Lung (tissue), 12 donors: Measurements from ENCODE around the gene OXNAD1. TPM values are rescaled to one million over a fixed set of nuclear protein-coding genes. Genes with fewer than 3 reads are reported as not detected.

Experiments
- ATAC-seq: fragments of 200-7000 bp; cut with Tn5 transposase; one replicate; pipeline ENCODE4 v1.9.1; 2020; ENCODE audit warnings: moderate number of reproducible peaks; ENCODE audit not compliant: insufficient read depth, low FRiP score
- DNase-seq, 3 donors: peaks; one replicate each; pipeline ENCODE4 v3.0.0-alpha.2; 2013 to 2017
- H3K27ac ChIP-seq, 2 donors: one replicate each; pipeline ENCODE4 v1.5.1; 2013; ENCODE audit warnings: mild to moderate bottlenecking in 2 of 2, moderate library complexity in 2 of 2, control low read depth in 1 of 2, inconsistent platforms in 1 of 2, low read depth in 1 of 2, low read length in 1 of 2
- H3K27me3 ChIP-seq, 3 donors: one replicate each; pipeline ENCODE4 v1.5.1; 2013; ENCODE audit warnings: low read length in 2 of 3; ENCODE audit not compliant: control insufficient read depth in 3 of 3, insufficient read depth in 3 of 3
- H3K36me3 ChIP-seq, 4 donors: one replicate each; pipeline ENCODE4 v1.5.1; 2013; ENCODE audit warnings: low read length in 4 of 4, mild to moderate bottlenecking in 1 of 4, moderate library complexity in 1 of 4; ENCODE audit not compliant: control insufficient read depth in 4 of 4, insufficient read depth in 4 of 4
- H3K4me1 ChIP-seq, 5 donors: one replicate each; pipeline ENCODE4 v1.5.1; 2013; ENCODE audit warnings: low read length in 5 of 5, mild to moderate bottlenecking in 2 of 5, moderate library complexity in 1 of 5; ENCODE audit not compliant: control insufficient read depth in 5 of 5, insufficient read depth in 5 of 5
- H3K4me3 ChIP-seq: one replicate; pipeline ENCODE4 v1.5.1; 2013; ENCODE audit warnings: mild to moderate bottlenecking, control low read depth, moderate library complexity
- H3K9ac ChIP-seq, 2 donors: one replicate each; pipeline ENCODE4 v1.5.1; 2013; ENCODE audit warnings: low read length in 2 of 2, control low read depth in 1 of 2; ENCODE audit not compliant: insufficient read depth in 1 of 2
- H3K9me3 ChIP-seq, 4 donors: one replicate each; pipeline ENCODE4 v1.5.1; 2013; ENCODE audit warnings: low read length in 3 of 4, mild to moderate bottlenecking in 1 of 4, moderate library complexity in 1 of 4; ENCODE audit not compliant: control insufficient read depth in 4 of 4, insufficient read depth in 3 of 4
- WGBS, 2 donors: extraction: QIAGEN DNeasy Blood & Tissue Kit; methylation state at CpG; one replicate each; pipeline ENCODE4 v1.1.7; 2013; 5-methylcytosine and 5-hydroxymethylcytosine counted together
- polyA plus RNA-seq, 2 donors: library from polyadenylated mRNA; stranded (reverse); fragments of 200-250 nt; gene quantifications; one replicate each; pipeline ENCODE4 v1.2.1, GENCODE V29; 2013
- total RNA-seq, 2 donors: library from RNA; depleted of rRNA in 1 of 2; stranded (reverse); fragments of >200 nt in 1 of 2; gene quantifications; one replicate each; pipeline ENCODE4 v1.2.1, GENCODE V29; 2014 to 2021
- TF ChIP-seq, protein P1 (sequence below): IDR thresholded peaks from 2 replicates; pipeline ENCODE4 v1.5.1; 2012; ENCODE audit warnings: mild to moderate bottlenecking; ENCODE audit errors: control extremely low read depth, extremely low read depth
- donor health status: control.
- donor health status: control.
- donor health status: Bipolar disorder and iron deficiency.
- donor health status: healthy.
- donor health status: DM: yes; HTN: yes; CAD: no.

Gene OXNAD1
- total and polyA plus RNA-seq, 4 donors = 4.4 to 23.4 (median 9.4) TPM

DNA sequence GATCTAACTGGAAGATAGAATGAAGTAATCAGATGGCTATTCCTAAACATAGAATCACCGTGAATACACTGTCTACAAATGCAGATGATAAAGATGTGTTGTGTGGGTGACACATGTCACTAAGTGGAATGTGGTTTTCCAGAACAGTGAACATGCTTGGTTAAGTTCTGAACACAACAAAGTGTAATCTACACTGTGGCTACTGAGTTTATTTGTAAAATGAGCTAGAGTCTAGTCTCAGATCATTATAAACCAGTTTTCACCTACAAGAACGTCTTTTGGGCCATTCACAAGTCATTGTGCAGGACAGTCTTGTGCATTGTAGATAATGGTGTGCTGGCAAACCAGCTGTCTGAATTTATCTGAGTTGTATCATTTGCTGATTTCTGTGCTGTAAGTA lies 35.3 kb downstream of the OXNAD1 start:
- peaks cover 0 to 10% (median 7%) of the 10 kb centered on the region in 4 donors for H3K36me3 ChIP-seq
- H3K27me3 ChIP-seq = no peaks in the 10 kb centered on the region
- no peak overlapping the region for H3K4me3 ChIP-seq
- DNase-seq (no peak), ATAC-seq (no peak)
- H3K4me1 ChIP-seq = peaks cover 3 to 23% (median 7%) of the 10 kb centered on the region in 5 donors
- whole genome bisulfite sequencing, 2 donors = 77 to 80% methylated on average over 2 of the region's 2 CpGs
- TF ChIP-seq, protein P1, sequence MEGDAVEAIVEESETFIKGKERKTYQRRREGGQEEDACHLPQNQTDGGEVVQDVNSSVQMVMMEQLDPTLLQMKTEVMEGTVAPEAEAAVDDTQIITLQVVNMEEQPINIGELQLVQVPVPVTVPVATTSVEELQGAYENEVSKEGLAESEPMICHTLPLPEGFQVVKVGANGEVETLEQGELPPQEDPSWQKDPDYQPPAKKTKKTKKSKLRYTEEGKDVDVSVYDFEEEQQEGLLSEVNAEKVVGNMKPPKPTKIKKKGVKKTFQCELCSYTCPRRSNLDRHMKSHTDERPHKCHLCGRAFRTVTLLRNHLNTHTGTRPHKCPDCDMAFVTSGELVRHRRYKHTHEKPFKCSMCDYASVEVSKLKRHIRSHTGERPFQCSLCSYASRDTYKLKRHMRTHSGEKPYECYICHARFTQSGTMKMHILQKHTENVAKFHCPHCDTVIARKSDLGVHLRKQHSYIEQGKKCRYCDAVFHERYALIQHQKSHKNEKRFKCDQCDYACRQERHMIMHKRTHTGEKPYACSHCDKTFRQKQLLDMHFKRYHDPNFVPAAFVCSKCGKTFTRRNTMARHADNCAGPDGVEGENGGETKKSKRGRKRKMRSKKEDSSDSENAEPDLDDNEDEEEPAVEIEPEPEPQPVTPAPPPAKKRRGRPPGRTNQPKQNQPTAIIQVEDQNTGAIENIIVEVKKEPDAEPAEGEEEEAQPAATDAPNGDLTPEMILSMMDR = no peak
- no peaks in the 10 kb centered on the region for H3K9me3 ChIP-seq
- no peak overlapping the region for H3K27ac ChIP-seq
- H3K9ac ChIP-seq = no peak overlapping the region

DNA sequence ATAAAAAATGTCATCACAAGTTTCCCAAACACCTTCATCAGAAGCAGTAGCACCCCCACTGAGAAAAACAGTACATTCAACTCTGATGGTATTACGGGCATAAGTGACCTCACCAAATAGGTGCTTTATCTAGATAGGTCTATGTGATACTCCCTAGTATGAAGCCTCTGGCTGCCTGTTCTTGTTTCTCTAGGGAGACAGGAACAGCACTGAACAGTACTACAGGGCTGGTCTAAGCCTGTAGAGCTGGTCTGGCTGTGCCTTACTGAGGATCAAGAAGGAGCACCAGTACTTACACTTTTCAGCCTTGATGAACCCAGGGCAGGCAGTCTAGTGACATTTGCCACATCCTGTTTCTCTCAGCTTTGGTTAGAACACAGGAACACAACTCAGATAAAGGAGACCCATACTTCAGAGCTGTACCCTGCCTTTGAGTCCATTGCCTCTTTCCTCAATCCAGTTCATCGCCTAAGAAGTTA lies 35.9 kb downstream of the OXNAD1 start:
- Histone ChIP-seq H3K9me3 (no peaks in the 10 kb centered on the region), H3K4me3 (no peak overlapping the region), H3K4me1 (peaks cover 3 to 23% (median 9%) of the 10 kb centered on the region in 5 donors), H3K36me3 (peaks cover 0 to 10% (median 6%) of the 10 kb centered on the region in 4 donors), H3K9ac (no peak overlapping the region), H3K27ac (peak overlapping the region in 1 of 2 donors; percentile 30), H3K27me3 (no peaks in the 10 kb centered on the region)
- no peak for ATAC-seq
- TF ChIP-seq, protein P1 = no peak
- WGBS, 2 donors = 63 to 79% methylated on average over 2 of the region's 2 CpGs
- DNase-seq = no peak

DNA sequence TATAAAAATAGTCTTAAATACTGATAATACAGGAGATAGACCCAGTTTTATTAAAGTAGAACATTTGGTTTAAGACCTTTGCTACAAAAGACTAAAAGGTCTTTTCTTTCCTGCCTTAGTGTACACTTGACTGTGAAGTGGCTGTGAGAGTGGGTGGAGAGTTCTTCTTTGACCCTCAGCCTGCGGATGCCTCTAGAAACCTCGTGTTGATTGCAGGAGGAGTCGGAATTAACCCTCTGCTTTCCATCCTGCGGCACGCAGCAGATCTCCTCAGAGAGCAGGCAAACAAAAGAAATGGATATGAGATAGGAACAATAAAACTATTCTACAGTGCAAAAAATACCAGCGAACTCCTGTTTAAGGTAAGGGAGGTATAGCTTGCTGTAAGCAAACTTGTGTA lies 36.5 kb downstream of the OXNAD1 start:
- TF ChIP-seq, protein P1 = no peak
- WGBS, 2 donors = 45 to 66% methylated on average over 6 of the region's 6 CpGs

More for the DNA sequence above, 36.5 kb downstream of the OXNAD1 start:
- no peaks in the 10 kb centered on the region for H3K9me3 ChIP-seq
- peaks cover 3 to 23% (median 9%) of the 10 kb centered on the region in 5 donors for H3K4me1 ChIP-seq
- DNase-seq (peak; percentile 46 to 72 (median 47)), ATAC-seq (no peak)
- H3K27ac ChIP-seq = no peak overlapping the region
- H3K36me3 ChIP-seq = peaks cover 0 to 10% (median 6%) of the 10 kb centered on the region in 4 donors
- H3K9ac ChIP-seq = no peak overlapping the region
- no peak overlapping the region for H3K4me3 ChIP-seq
- H3K27me3 ChIP-seq = no peaks in the 10 kb centered on the region
